Stimulated activated CD4-positive, alpha-beta T cell treated with anti-CD3 and anti-CD28 coated beads, TNF-alpha, amount 100 ng/mL, for 4 hours (primary cell): Measurements from ENCODE around the gene TMEM178B.

Experiments
- DNase-seq, 3 experiments: peaks; one replicate each; pipeline ENCODE4 v3.0.0-alpha.2; 2020; ENCODE audit warnings: low read depth in 3 of 3

TMEM178B gene

GRCh38 chr7:141430455-141431139 is 356.7 kb downstream of the TMEM178B start:
- DNase-seq = no peak

GRCh38 chr7:141431140-141431479 is 357.2 kb downstream of the TMEM178B start:
- DNase-seq = no peak

GRCh38 chr7:141431711-141432110 is 357.8 kb downstream of the TMEM178B start:
- no peak for DNase-seq

- DNase-seq = no peak
Measured at GRCh38 chr7:141433698-141434097, 359.8 kb downstream of the TMEM178B start.

GRCh38 chr7:141436139-141436538 is 362.3 kb downstream of the TMEM178B start:
- no peak for DNase-seq

GRCh38 chr7:141436575-141437075 is 362.8 kb downstream of the TMEM178B start:
- no peak for DNase-seq

GRCh38 chr7:141439164-141439563 is 365.3 kb downstream of the TMEM178B start:
- DNase-seq = no peak

- DNase-seq = no peak
Measured at GRCh38 chr7:141439776-141440175, 365.9 kb downstream of the TMEM178B start.

GRCh38 chr7:141441837-141442627 is 368.2 kb downstream of the TMEM178B start:
- DNase-seq = no peak

GRCh38 chr7:141442781-141443180 is 368.9 kb downstream of the TMEM178B start:
- DNase-seq = no peak

GRCh38 chr7:141444961-141445360 is 371.1 kb downstream of the TMEM178B start:
- DNase-seq = no peak

- DNase-seq = no peak
Measured at GRCh38 chr7:141451232-141451631, 377.4 kb downstream of the TMEM178B start.

- no peak for DNase-seq
Measured at GRCh38 chr7:141452911-141453310, 379.0 kb downstream of the TMEM178B start.

GRCh38 chr7:141454338-141454737 is 380.5 kb downstream of the TMEM178B start:
- DNase-seq = no peak

- DNase-seq = no peak
Measured at GRCh38 chr7:141455723-141456122, 381.9 kb downstream of the TMEM178B start.

- no peak for DNase-seq
Measured at GRCh38 chr7:141456298-141456697, 382.4 kb downstream of the TMEM178B start.

GRCh38 chr7:141456711-141457110 is 382.8 kb downstream of the TMEM178B start:
- no peak for DNase-seq

- DNase-seq = no peak
Measured at GRCh38 chr7:141460781-141461715, 387.2 kb downstream of the TMEM178B start.

GRCh38 chr7:141461924-141462323 is 388.1 kb downstream of the TMEM178B start:
- no peak for DNase-seq

GRCh38 chr7:141462958-141463357 is 389.1 kb downstream of the TMEM178B start:
- no peak for DNase-seq

- no peak for DNase-seq
Measured at GRCh38 chr7:141463986-141464385, 390.1 kb downstream of the TMEM178B start.

GRCh38 chr7:141464551-141464950 is 390.7 kb downstream of the TMEM178B start:
- DNase-seq = no peak
